K562 (cell line): ENCODE data around the gene LRRC7. TPM values are rescaled to one million over a fixed set of nuclear protein-coding genes. Genes with fewer than 3 reads are reported as not detected.

Experiments used
- ATAC-seq: fragments of 200-7000 bp; cut with Tn5 transposase; 3 replicates; pipeline ENCODE4 v1.9.1; 2020; ENCODE audit warnings: moderate library complexity
- BruUV-seq: library from RNA; stranded (reverse); fragments of 400-500 nt; replicated peaks from 2 replicates; lab custom pipeline; 2021; lab: Mats Ljungman, UMichigan
- CTCF ChIA-PET: fragments of 300-600 bp; formaldehyde crosslinking; extraction: SDS; loops from one replicate; lab custom pipeline; 2021; ENCODE audit warnings: low intra/inter-chr PET ratio; lab: Yijun Ruan, JAX
- POLR2A ChIA-PET: fragments of 300-600, 350-650 bp; sonication (Branson Sonifier 250); formaldehyde crosslinking; extraction: SDS; loops from one replicate; lab custom pipeline; 2021; ENCODE audit warnings: antibody characterized with exemption, inconsistent platforms; lab: Yijun Ruan, JAX
- DNase-seq, 4 experiments: peaks; one replicate each; pipeline versions ENCODE4 v3.0.0 to v3.0.0-alpha.2; 2011 to 2018; ENCODE audit warnings: low spot score in 3 of 4, mixed read lengths in 3 of 4; ENCODE audit errors: extremely low read depth in 1 of 4
- FAIRE-seq: peaks from 2 replicates; lab custom pipeline; 2011; peaks lifted over from hg19 to GRCh38; lab: Jason Lieb, UNC
- H2AFZ ChIP-seq: 2 replicates; pipeline ENCODE4 v1.6.0; 2011; ENCODE audit warnings: low read depth, low read length, control low read depth, inconsistent platforms
- H3K27ac ChIP-seq: fragments of 200-600 bp; 3 replicates; pipeline ENCODE4 v1.8.0; 2011; ENCODE audit warnings: low read depth, mild to moderate bottlenecking, control low read depth, inconsistent platforms, low read length, moderate library complexity, mixed read lengths; ENCODE audit errors: extremely low read depth
- H3K27me3 ChIP-seq, 2 experiments: fragments of 300-600 bp in 1 of 2; 2 replicates in 1 of 2; 3 replicates in 1 of 2; pipeline versions ENCODE4 v1.6.0 to v1.8.0; 2011; ENCODE audit warnings: inconsistent platforms in 2 of 2, low read length in 2 of 2, mild to moderate bottlenecking in 1 of 2, mixed read lengths in 1 of 2, moderate library complexity in 1 of 2; ENCODE audit not compliant: control insufficient read depth in 2 of 2, insufficient read depth in 2 of 2
- H3K36me3 ChIP-seq: fragments of 300-600 bp; 3 replicates; pipeline ENCODE4 v1.8.0; 2011; ENCODE audit warnings: mild to moderate bottlenecking, low read length, inconsistent platforms; ENCODE audit not compliant: control insufficient read depth, insufficient read depth
- H3K4me1 ChIP-seq, 2 experiments: fragments of 200-600 bp in 1 of 2; replicated peaks in 1 of 2; 2 replicates in 1 of 2; 3 replicates in 1 of 2; pipeline versions ENCODE4 v1.5.1 to v1.8.0; 2011; ENCODE audit warnings: inconsistent platforms in 2 of 2, low read length in 2 of 2, mild to moderate bottlenecking in 1 of 2, mixed read lengths in 1 of 2, moderate library complexity in 1 of 2; ENCODE audit not compliant: control insufficient read depth in 2 of 2, insufficient read depth in 2 of 2
- H3K4me2 ChIP-seq: 2 replicates; pipeline ENCODE4 v1.6.1; 2011; ENCODE audit warnings: low read length, control low read depth, inconsistent platforms, mixed read lengths; ENCODE audit not compliant: insufficient read depth
- H3K4me3 ChIP-seq: fragments of 200-600 bp; sonication (generic), shearing (Covaris generic); 2 replicates; pipeline ENCODE4 v1.5.1; 2016; ENCODE audit warnings: control low read depth, inconsistent platforms
- H3K79me2 ChIP-seq: fragments of 200-600 bp; 3 replicates; pipeline ENCODE4 v1.8.0; 2011; ENCODE audit warnings: low read length, inconsistent platforms; ENCODE audit not compliant: control insufficient read depth, insufficient read depth
- H3K9ac ChIP-seq, 2 experiments: 2 replicates each; pipeline versions ENCODE4 v1.6.0 to v1.6.1; 2011; ENCODE audit warnings: low read depth in 2 of 2, low read length in 2 of 2, control low read depth in 1 of 2, inconsistent platforms in 1 of 2, mild to moderate bottlenecking in 1 of 2, mixed read lengths in 1 of 2; ENCODE audit not compliant: insufficient read depth in 1 of 2
- H3K9me1 ChIP-seq: one replicate; pipeline ENCODE4 v1.6.0; 2011; ENCODE audit warnings: inconsistent platforms, mild to moderate bottlenecking, low read length, moderate library complexity; ENCODE audit not compliant: control insufficient read depth, insufficient read depth
- H3K9me3 ChIP-seq: replicated peaks from 2 replicates; pipeline ENCODE4 v1.5.1; 2011; ENCODE audit warnings: low read depth, low read length, inconsistent platforms; ENCODE audit not compliant: control insufficient read depth, insufficient read depth
- H4K20me1 ChIP-seq: replicated peaks from 2 replicates; pipeline ENCODE4 v1.6.1; 2011; ENCODE audit warnings: low read length, inconsistent platforms, mixed read lengths; ENCODE audit not compliant: control insufficient read depth, insufficient read depth
- CCAR2 ChIP-seq: fragments of 200-400 bp; formaldehyde crosslinking; IDR thresholded peaks from 2 replicates; pipeline ENCODE4 v1.6.1; 2017; ENCODE audit warnings: mild to moderate bottlenecking, low read depth, low read length
- KAT7 ChIP-seq: sonication (generic); formaldehyde crosslinking; IDR thresholded peaks from 2 replicates; pipeline ENCODE4 v1.8.0; 2022; ENCODE audit warnings: missing genetic modification reagents, mild to moderate bottlenecking, borderline replicate concordance
- PHF20 ChIP-seq: fragments of 450-650 bp; IDR thresholded peaks from 2 replicates; pipeline ENCODE4 v1.6.1; 2018; ENCODE audit not compliant: partially characterized antibody
- ZNF175 ChIP-seq: fragments of 200-800 bp; sonication (Bioruptor generic); IDR thresholded peaks from 2 replicates; pipeline ENCODE4 v1.6.1; 2016; ENCODE audit warnings: low read depth, mild to moderate bottlenecking, missing genetic modification characterization, missing compliant biosample characterization
- WGBS: fragments of 100-300 bp; shearing (Covaris generic); methylation state at CpG from one replicate; pipeline ENCODE4 v1.1.6; 2016; ENCODE audit warnings: low coverage, mixed read lengths; ENCODE audit not compliant: insufficient coverage; ENCODE audit errors: missing lambda C conversion rate; 5-methylcytosine and 5-hydroxymethylcytosine counted together
- in situ Hi-C: fragments of 300-500 bp; cut with MboI; formaldehyde crosslinking; loops from 4 replicates; pipeline ENCODE4 v1.15.0; 2018; ENCODE audit warnings: inconsistent platforms, mixed read lengths
- intact Hi-C: fragments of 100-400 bp; cut with micrococcal nuclease; formaldehyde crosslinking; loops from 2 replicates; pipeline ENCODE4 v1.14.2; 2022
- polyA plus RNA-seq, 8 experiments: library from polyadenylated mRNA; depleted of rRNA in 4 of 8; stranded (reverse) in 5 of 8; unstranded in 3 of 8; fragments of >200 nt; fragmentation: Nextera tagmentation in 2 of 8; fragmentation: Illumina TruSeq in 1 of 8; extraction: Ambion mirVana in 2 of 8; extraction: Trizol in 1 of 8; gene quantifications; 2 replicates each; pipeline versions ENCODE4 v1.2.1 to v1.2.3, GENCODE V29; 2011 to 2014; ENCODE audit warnings: inconsistent platforms in 1 of 8, missing spikeins in 1 of 8
- total RNA-seq, 7 experiments: library from RNA; depleted of rRNA in 6 of 7; stranded (reverse); fragments of >200 nt in 6 of 7; fragmentation: Illumina TruSeq in 2 of 7; extraction: Trizol in 2 of 7; gene quantifications; 2 replicates each; pipeline versions ENCODE4 v1.2.1 to v1.2.3, GENCODE V29; 2011 to 2021; ENCODE audit warnings: low replicate concordance in 1 of 7
- TF ChIP-seq, protein P1 (sequence below): sonication (generic); formaldehyde crosslinking; IDR thresholded peaks from 2 replicates; pipeline ENCODE4 v1.8.0; 2023; ENCODE audit warnings: mild to moderate bottlenecking, missing genetic modification reagents
- TF ChIP-seq, protein P2 (sequence below): fragments of 450-650 bp; formaldehyde crosslinking; IDR thresholded peaks from 2 replicates; pipeline ENCODE4 v1.4.0; 2020; ENCODE audit warnings: mild to moderate bottlenecking, moderate library complexity

Gene LRRC7
- total and polyA plus RNA-seq, 9 of the 15 experiments (the other 6 are each of a cell fraction or from before 2014, with no cell fraction given) = 0.09 to 0.94 (median 0.49) TPM

DNA sequence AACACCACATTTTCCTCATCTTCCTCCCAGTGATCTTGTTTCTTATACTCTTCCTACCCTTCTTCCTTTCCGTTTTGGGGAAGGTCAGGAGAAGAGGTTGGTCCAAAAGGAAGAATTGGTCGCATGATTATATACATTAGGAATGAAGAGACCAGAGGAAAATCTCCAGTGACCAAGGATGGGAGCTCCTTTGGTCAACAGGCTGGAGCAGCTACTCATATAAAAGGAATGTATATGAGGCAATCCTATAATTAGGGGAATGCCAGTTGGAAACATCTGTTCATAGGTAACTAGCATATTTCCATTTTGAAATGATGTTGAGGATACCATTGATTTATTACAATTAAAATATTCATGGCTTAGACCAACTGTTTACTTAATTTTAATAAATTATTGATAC is 523.2 kb downstream of the LRRC7 start:
- no peak for DNase-seq
- Histone ChIP-seq H3K79me2 (no peaks in the 10 kb centered on the region), H3K4me2 (no peak overlapping the region), H3K27me3 (no peaks in the 10 kb centered on the region), H3K4me3 (no peak overlapping the region), H3K4me1 (no peaks in the 10 kb centered on the region), H3K27ac (no peak overlapping the region), H2AFZ (no peak overlapping the region), H3K9me3 (no peaks in the 10 kb centered on the region)
- ChIA-PET POLR2A (no interaction called here), CTCF (no interaction called here)
- intact Hi-C loops = no loop called here
- TF ChIP-seq ZNF175 (CRISPR knock-in tag) (no peak), CCAR2 (no peak), PHF20 (no peak), KAT7 (CRISPR knock-in tag) (no peak)
- TF ChIP-seq, protein P1, sequence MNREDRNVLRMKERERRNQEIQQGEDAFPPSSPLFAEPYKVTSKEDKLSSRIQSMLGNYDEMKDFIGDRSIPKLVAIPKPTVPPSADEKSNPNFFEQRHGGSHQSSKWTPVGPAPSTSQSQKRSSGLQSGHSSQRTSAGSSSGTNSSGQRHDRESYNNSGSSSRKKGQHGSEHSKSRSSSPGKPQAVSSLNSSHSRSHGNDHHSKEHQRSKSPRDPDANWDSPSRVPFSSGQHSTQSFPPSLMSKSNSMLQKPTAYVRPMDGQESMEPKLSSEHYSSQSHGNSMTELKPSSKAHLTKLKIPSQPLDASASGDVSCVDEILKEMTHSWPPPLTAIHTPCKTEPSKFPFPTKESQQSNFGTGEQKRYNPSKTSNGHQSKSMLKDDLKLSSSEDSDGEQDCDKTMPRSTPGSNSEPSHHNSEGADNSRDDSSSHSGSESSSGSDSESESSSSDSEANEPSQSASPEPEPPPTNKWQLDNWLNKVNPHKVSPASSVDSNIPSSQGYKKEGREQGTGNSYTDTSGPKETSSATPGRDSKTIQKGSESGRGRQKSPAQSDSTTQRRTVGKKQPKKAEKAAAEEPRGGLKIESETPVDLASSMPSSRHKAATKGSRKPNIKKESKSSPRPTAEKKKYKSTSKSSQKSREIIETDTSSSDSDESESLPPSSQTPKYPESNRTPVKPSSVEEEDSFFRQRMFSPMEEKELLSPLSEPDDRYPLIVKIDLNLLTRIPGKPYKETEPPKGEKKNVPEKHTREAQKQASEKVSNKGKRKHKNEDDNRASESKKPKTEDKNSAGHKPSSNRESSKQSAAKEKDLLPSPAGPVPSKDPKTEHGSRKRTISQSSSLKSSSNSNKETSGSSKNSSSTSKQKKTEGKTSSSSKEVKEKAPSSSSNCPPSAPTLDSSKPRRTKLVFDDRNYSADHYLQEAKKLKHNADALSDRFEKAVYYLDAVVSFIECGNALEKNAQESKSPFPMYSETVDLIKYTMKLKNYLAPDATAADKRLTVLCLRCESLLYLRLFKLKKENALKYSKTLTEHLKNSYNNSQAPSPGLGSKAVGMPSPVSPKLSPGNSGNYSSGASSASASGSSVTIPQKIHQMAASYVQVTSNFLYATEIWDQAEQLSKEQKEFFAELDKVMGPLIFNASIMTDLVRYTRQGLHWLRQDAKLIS = no peak
- TF ChIP-seq, protein P2, sequence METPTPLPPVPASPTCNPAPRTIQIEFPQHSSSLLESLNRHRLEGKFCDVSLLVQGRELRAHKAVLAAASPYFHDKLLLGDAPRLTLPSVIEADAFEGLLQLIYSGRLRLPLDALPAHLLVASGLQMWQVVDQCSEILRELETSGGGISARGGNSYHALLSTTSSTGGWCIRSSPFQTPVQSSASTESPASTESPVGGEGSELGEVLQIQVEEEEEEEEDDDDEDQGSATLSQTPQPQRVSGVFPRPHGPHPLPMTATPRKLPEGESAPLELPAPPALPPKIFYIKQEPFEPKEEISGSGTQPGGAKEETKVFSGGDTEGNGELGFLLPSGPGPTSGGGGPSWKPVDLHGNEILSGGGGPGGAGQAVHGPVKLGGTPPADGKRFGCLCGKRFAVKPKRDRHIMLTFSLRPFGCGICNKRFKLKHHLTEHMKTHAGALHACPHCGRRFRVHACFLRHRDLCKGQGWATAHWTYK = no peak
- TF ChIP-seq, all 486 proteins: peak for 0
- Histone ChIP-seq H3K36me3 (no peaks in the 10 kb centered on the region), H3K9ac (no peak overlapping the region), H4K20me1 (no peaks in the 10 kb centered on the region), H3K9me1 (no peaks in the 10 kb centered on the region)
- WGBS = 16% methylated on average over 2 of the region's 2 CpGs
- no TSS peak for BruUV-seq
- FAIRE-seq = no peak
- no peak for ATAC-seq
- in situ Hi-C loops = no loop called here
